Measurements from ENCODE around the gene PIGN. TPM values are rescaled to one million over a fixed set of nuclear protein-coding genes. Genes with fewer than 3 reads are reported as not detected.

Gene PIGN
- polyA plus RNA-seq, 1 donor: 20.5 TPM

DNA sequence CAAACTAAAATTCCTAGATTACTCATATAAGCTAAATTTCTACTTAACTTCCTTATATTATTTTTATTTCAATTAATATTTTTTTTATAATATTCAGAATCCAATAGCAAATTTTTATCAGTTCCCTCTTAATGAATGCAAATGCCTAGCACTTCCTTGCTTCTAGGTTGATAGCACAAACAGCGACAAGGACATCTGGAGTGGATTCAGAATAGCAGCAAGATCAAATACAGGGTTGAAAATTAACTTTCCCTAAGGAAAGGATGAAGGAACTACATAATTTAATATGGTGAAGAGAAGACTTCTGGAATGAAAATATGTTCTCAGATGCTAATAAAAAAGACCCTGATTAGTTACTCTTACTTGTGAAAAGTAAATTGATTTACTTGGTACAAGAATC is 64.5 kb downstream of the PIGN start:
- DNase-seq: no peak
- H3K27ac ChIP-seq (ENCODE audit: low read length): no peak overlapping the region

DNA sequence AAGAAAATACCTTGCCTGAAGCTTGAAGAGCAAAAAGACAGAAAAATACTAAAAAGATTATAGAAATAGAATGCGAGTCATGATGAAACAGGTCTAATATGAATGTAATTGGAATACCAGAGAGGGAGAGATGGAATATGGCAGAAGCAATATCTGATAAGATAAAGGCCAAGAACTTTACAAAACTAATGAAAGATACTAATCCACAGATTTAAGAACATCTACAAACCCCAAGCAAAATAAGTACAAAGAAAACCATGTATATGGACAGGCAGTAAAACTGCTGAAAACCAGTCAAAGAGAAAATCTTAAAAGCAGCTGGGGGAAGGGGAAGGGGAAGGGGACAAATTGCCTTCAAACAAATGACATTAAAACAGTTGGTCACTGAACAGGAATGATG is 67.0 kb downstream of the PIGN start:
- 100% methylated on average over 1 of the region's 1 CpG for WGBS (ENCODE audit: insufficient coverage, low lambda C conversion rate)
- peaks cover 12% of the 10 kb centered on the region for H3K9me3 ChIP-seq (ENCODE audit: control insufficient read depth, low read depth, low read length)
- no peak overlapping the region for H3K4me3 ChIP-seq (ENCODE audit: low read length)
- no peak for DNase-seq
- no peak overlapping the region for H3K27ac ChIP-seq (ENCODE audit: low read length)
- no peaks in the 10 kb centered on the region for H3K36me3 ChIP-seq (ENCODE audit: control insufficient read depth, insufficient read depth, low read length)
- H3K27me3 ChIP-seq (ENCODE audit: control insufficient read depth, insufficient read depth, low read length): no peaks in the 10 kb centered on the region
- H3K4me1 ChIP-seq (ENCODE audit: control insufficient read depth, insufficient read depth, low read length): no peaks in the 10 kb centered on the region

More for the DNA sequence above, 64.5 kb downstream of the PIGN start:
- Histone ChIP-seq H3K4me1 (ENCODE audit: control insufficient read depth, insufficient read depth, low read length) (no peaks in the 10 kb centered on the region), H3K9me3 (ENCODE audit: control insufficient read depth, low read depth, low read length) (peaks cover 12% of the 10 kb centered on the region), H3K4me3 (ENCODE audit: low read length) (no peak overlapping the region), H3K36me3 (ENCODE audit: control insufficient read depth, insufficient read depth, low read length) (no peaks in the 10 kb centered on the region), H3K27me3 (ENCODE audit: control insufficient read depth, insufficient read depth, low read length) (no peaks in the 10 kb centered on the region)
- no CpG with 5 or more reads among the region's 1 CpG for WGBS (ENCODE audit: insufficient coverage, low lambda C conversion rate)

DNA sequence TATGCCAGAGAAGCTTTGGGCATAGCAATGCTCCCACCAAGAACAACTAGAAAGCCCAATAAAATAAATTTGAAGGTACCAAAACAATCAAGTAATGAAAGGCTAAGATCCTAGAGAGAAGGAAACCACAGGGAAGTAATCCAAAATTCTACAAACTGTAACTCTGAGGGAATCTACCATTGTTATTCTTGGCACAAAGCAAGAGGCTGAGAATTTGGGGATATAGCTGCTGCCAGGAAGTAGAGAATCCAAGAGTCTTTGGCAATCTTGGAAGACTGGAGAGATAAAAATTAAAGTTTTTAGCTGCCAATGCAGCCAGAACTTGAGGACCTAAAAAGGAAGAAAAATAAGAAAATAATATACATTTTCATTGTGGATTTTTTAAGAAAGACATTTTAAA is 68.5 kb downstream of the PIGN start:
- Histone ChIP-seq H3K27me3 (ENCODE audit: control insufficient read depth, insufficient read depth, low read length) (no peaks in the 10 kb centered on the region), H3K36me3 (ENCODE audit: control insufficient read depth, insufficient read depth, low read length) (peaks cover 2% of the 10 kb centered on the region), H3K4me3 (ENCODE audit: low read length) (no peak overlapping the region), H3K4me1 (ENCODE audit: control insufficient read depth, insufficient read depth, low read length) (no peaks in the 10 kb centered on the region), H3K9me3 (ENCODE audit: control insufficient read depth, low read depth, low read length) (peaks cover 12% of the 10 kb centered on the region), H3K27ac (ENCODE audit: low read length) (no peak overlapping the region)
- DNase-seq: no peak

DNA sequence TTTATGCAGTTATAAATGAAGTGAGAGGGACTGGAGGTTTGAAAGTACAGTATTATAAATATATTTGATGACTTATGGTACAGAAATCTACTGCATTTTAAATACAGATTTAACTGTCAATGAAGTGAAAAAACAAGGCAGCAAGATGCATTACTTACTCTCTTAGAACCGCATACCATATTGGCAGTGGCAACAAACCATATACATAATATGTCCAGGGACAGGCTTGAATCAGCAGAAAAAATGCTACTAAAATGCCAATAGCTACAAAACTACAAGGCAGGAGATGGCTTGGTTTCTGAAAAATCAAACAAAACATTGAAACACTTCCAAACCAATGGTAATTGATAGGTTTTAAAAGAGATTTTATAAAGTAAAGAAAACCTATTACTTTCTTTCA is 77.2 kb downstream of the PIGN start:
- WGBS (ENCODE audit: insufficient coverage, low lambda C conversion rate): no CpG with 5 or more reads among the region's 1 CpG
- no peaks in the 10 kb centered on the region for H3K9me3 ChIP-seq (ENCODE audit: control insufficient read depth, low read depth, low read length)
- H3K36me3 ChIP-seq (ENCODE audit: control insufficient read depth, insufficient read depth, low read length): peaks cover 5% of the 10 kb centered on the region

DNA sequence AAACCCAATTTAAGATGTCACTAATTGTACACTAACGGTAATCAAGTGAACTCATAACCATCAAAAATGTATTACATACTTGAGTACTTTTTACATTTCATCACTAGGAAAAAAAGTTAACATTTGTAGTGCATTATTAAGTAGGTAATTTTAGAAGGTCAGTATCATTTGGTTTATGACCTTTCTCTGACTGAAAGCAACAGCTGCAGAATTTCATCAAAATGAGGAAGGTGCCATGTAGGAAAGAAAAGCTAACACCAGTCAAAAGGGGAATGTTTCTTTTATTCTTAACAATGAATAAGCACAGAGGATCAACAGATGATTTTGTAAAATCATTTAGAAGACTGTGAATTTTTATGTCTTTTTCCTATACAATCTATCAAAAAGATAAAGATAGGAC is 79.0 kb downstream of the PIGN start:
- peaks cover 3% of the 10 kb centered on the region for H3K36me3 ChIP-seq (ENCODE audit: control insufficient read depth, insufficient read depth, low read length)
- WGBS (ENCODE audit: insufficient coverage, low lambda C conversion rate): 83% methylated on average over 1 of the region's 1 CpG
- H3K4me3 ChIP-seq (ENCODE audit: low read length): no peak overlapping the region
- no peaks in the 10 kb centered on the region for H3K27me3 ChIP-seq (ENCODE audit: control insufficient read depth, insufficient read depth, low read length)
- no peaks in the 10 kb centered on the region for H3K9me3 ChIP-seq (ENCODE audit: control insufficient read depth, low read depth, low read length)
- no peak overlapping the region for H3K27ac ChIP-seq (ENCODE audit: low read length)
- DNase-seq: no peak
- H3K4me1 ChIP-seq (ENCODE audit: control insufficient read depth, insufficient read depth, low read length): no peaks in the 10 kb centered on the region

More for the DNA sequence above, 77.2 kb downstream of the PIGN start:
- Histone ChIP-seq H3K4me1 (ENCODE audit: control insufficient read depth, insufficient read depth, low read length) (no peaks in the 10 kb centered on the region), H3K4me3 (ENCODE audit: low read length) (no peak overlapping the region), H3K27me3 (ENCODE audit: control insufficient read depth, insufficient read depth, low read length) (no peaks in the 10 kb centered on the region), H3K27ac (ENCODE audit: low read length) (no peak overlapping the region)
- DNase-seq: no peak

DNA sequence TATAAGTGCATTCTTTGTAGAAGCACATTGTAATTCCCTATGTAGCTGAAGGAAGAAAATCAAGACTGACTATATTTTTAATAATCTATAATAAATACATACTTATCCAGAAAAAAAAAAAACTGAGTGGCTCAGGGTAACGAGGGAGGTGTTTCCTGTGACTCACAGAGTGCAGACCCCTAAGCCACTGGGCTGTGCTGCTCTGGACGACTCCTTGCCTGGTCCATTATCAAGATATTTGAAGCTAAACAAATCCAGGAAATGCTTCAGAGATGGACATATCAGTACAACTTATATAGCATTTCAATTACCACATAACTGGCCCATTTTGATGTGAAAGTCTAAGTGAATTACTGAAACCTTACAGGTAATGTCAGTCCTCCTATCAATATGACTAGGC is 80.6 kb downstream of the PIGN start:
- Histone ChIP-seq H3K4me1 (ENCODE audit: control insufficient read depth, insufficient read depth, low read length) (no peaks in the 10 kb centered on the region), H3K9me3 (ENCODE audit: control insufficient read depth, low read depth, low read length) (no peaks in the 10 kb centered on the region), H3K27me3 (ENCODE audit: control insufficient read depth, insufficient read depth, low read length) (no peaks in the 10 kb centered on the region), H3K4me3 (ENCODE audit: low read length) (no peak overlapping the region), H3K27ac (ENCODE audit: low read length) (no peak overlapping the region), H3K36me3 (ENCODE audit: control insufficient read depth, insufficient read depth, low read length) (peaks cover 6% of the 10 kb centered on the region)
- WGBS (ENCODE audit: insufficient coverage, low lambda C conversion rate): no CpG with 5 or more reads among the region's 2 CpGs
- no peak for DNase-seq

DNA sequence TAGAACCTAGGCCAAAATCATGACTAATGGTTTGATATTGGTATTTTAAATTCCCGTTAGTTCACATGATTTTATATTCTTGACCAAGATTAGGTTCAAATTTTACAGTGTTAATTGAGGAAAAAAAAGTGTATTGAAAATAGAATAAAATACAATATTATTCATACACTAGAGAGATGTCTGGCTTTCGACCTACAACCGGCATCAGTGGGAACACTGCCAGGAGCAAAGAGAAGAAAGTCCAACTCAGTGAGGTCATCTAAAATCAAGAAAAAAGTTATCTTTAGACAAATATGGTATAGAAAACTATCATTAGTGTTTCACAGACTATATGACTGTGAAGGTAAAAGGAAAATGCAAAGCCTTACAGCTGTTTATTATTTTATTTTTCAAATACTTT is 81.5 kb downstream of the PIGN start:
- Histone ChIP-seq H3K36me3 (ENCODE audit: control insufficient read depth, insufficient read depth, low read length) (peaks cover 9% of the 10 kb centered on the region), H3K27ac (ENCODE audit: low read length) (no peak overlapping the region), H3K4me3 (ENCODE audit: low read length) (no peak overlapping the region), H3K4me1 (ENCODE audit: control insufficient read depth, insufficient read depth, low read length) (no peaks in the 10 kb centered on the region), H3K9me3 (ENCODE audit: control insufficient read depth, low read depth, low read length) (no peaks in the 10 kb centered on the region), H3K27me3 (ENCODE audit: control insufficient read depth, insufficient read depth, low read length) (no peaks in the 10 kb centered on the region)
- DNase-seq: peak in 1 of 2 donors; percentile 22
- 100% methylated on average over 1 of the region's 3 CpGs for whole genome bisulfite sequencing (ENCODE audit: insufficient coverage, low lambda C conversion rate)

DNA sequence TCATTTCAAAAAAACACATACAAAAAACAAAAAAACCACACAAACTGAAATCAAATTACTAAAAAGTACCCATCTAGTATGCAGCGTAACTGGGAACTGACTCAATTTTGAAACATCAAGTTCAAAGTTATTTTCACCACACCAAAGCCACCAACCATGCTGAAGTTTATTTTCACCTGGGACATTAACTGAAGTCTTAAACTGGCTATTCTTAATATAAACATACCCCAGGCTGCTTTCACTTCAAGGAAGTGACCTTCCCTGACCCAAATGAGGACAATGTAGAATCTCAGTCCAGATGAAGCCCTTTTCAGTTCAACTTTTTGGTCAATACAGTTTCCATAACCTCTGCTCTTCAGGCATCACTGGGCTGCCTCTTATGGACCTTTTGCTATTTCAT is 84.6 kb downstream of the PIGN start:
- H3K4me3 ChIP-seq (ENCODE audit: low read length): no peak overlapping the region
- no peak overlapping the region for H3K27ac ChIP-seq (ENCODE audit: low read length)
- peaks cover 12% of the 10 kb centered on the region for H3K36me3 ChIP-seq (ENCODE audit: control insufficient read depth, insufficient read depth, low read length)
- no peaks in the 10 kb centered on the region for H3K9me3 ChIP-seq (ENCODE audit: control insufficient read depth, low read depth, low read length)
- H3K27me3 ChIP-seq (ENCODE audit: control insufficient read depth, insufficient read depth, low read length): no peaks in the 10 kb centered on the region
- no peak for DNase-seq
- 83% methylated on average over 1 of the region's 1 CpG for WGBS (ENCODE audit: insufficient coverage, low lambda C conversion rate)
- no peaks in the 10 kb centered on the region for H3K4me1 ChIP-seq (ENCODE audit: control insufficient read depth, insufficient read depth, low read length)

DNA sequence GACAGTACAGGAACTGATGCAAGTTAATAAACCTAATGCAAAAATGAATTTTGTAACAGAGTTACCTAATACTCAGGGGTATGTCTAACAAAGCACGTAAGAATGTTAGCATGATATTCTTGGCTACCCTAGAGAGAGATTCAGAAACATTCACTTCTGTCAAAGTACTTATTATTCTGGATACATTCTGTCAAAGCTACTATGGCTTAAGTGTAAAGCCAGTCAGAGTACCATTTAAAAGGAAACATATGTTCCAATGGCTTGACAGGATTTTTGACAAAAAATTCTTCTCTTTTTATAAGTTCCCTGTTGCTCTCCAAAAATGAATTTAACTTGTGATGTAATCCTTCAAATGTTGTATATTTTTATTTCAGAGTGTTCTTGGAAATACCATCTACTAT is 85.5 kb downstream of the PIGN start:
- no peaks in the 10 kb centered on the region for H3K27me3 ChIP-seq (ENCODE audit: control insufficient read depth, insufficient read depth, low read length)
- H3K9me3 ChIP-seq (ENCODE audit: control insufficient read depth, low read depth, low read length): no peaks in the 10 kb centered on the region
- H3K27ac ChIP-seq (ENCODE audit: low read length): no peak overlapping the region
- H3K4me1 ChIP-seq (ENCODE audit: control insufficient read depth, insufficient read depth, low read length): no peaks in the 10 kb centered on the region
- no peak overlapping the region for H3K4me3 ChIP-seq (ENCODE audit: low read length)
- no peak for DNase-seq
- WGBS (ENCODE audit: insufficient coverage, low lambda C conversion rate): 80% methylated on average over 1 of the region's 1 CpG
- peaks cover 12% of the 10 kb centered on the region for H3K36me3 ChIP-seq (ENCODE audit: control insufficient read depth, insufficient read depth, low read length)

DNA sequence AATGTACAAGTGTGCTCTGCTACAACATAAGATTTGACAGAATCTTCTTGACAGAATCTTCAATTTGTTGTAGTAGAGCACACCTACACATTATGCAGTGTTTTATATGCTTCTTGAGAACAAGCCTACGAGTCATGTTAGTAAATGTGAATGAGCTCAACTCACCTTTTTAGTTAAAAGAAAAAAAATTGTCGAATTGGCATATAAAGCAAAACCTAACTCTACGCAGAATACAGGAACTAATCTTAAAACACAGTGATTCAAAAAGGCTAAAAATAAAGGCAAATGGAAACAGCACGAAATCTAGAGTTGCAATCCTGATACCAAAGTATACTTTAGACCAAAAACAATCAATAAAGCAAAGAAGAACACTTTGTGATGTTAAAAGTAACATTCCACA is 87.9 kb downstream of the PIGN start:
- H3K27ac ChIP-seq (ENCODE audit: low read length): no peak overlapping the region
- WGBS (ENCODE audit: insufficient coverage, low lambda C conversion rate): 100% methylated on average over 1 of the region's 4 CpGs
- DNase-seq: no peak

DNA sequence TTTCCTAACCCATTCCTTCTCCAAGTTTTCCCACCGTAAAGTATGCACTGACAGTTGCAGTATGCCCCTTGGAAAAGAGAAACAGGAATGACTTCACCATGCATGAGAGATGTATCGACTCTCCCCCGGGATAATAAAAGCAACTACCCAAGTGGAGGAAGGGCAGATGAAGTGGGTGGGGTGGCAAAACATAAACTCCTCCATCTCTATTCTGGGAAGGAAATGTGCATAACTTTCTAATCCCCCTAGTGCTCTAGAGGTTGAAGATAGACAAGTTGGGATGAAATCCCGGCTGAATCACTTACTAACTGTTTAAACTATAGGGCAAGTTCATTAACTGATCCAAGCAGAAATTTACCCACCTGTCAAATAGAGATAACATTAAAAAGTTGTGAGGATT is 89.2 kb downstream of the PIGN start:
- peaks cover 10% of the 10 kb centered on the region for H3K36me3 ChIP-seq (ENCODE audit: control insufficient read depth, insufficient read depth, low read length)
- no peak overlapping the region for H3K27ac ChIP-seq (ENCODE audit: low read length)
- no peak for DNase-seq
- no peaks in the 10 kb centered on the region for H3K9me3 ChIP-seq (ENCODE audit: control insufficient read depth, low read depth, low read length)
- no peaks in the 10 kb centered on the region for H3K27me3 ChIP-seq (ENCODE audit: control insufficient read depth, insufficient read depth, low read length)
- 100% methylated on average over 2 of the region's 4 CpGs for WGBS (ENCODE audit: insufficient coverage, low lambda C conversion rate)
- H3K4me1 ChIP-seq (ENCODE audit: control insufficient read depth, insufficient read depth, low read length): no peaks in the 10 kb centered on the region
- H3K4me3 ChIP-seq (ENCODE audit: low read length): no peak overlapping the region

More for the DNA sequence above, 87.9 kb downstream of the PIGN start:
- Histone ChIP-seq H3K4me1 (ENCODE audit: control insufficient read depth, insufficient read depth, low read length) (no peaks in the 10 kb centered on the region), H3K4me3 (ENCODE audit: low read length) (no peak overlapping the region), H3K27me3 (ENCODE audit: control insufficient read depth, insufficient read depth, low read length) (no peaks in the 10 kb centered on the region), H3K36me3 (ENCODE audit: control insufficient read depth, insufficient read depth, low read length) (peaks cover 10% of the 10 kb centered on the region), H3K9me3 (ENCODE audit: control insufficient read depth, low read depth, low read length) (no peaks in the 10 kb centered on the region)
